ENCODE results near the gene ARMC3.

The ARMC3 gene

DNA sequence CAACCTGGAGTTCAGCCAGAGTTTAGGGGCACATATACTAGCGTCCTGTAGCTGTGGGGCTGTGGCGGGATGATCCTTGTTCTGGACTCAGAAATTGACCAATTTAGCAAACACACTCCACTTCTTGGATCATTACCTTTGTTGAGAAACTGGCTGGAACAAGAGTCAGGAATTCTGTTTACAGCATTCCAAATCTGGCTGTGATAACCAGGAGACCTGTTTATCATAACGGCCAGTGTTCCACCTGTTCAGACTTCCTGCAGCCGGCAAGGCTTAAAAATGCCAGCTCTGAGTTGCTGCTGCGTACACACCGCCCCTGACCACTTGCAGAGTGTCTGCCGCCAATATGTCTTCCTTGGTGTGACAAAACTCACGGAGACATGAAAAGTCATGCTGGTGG lies 64.8 kb downstream of the ARMC3 start:
- DNase-seq (ENCODE audit: low read depth, low spot score) = no peak

DNA sequence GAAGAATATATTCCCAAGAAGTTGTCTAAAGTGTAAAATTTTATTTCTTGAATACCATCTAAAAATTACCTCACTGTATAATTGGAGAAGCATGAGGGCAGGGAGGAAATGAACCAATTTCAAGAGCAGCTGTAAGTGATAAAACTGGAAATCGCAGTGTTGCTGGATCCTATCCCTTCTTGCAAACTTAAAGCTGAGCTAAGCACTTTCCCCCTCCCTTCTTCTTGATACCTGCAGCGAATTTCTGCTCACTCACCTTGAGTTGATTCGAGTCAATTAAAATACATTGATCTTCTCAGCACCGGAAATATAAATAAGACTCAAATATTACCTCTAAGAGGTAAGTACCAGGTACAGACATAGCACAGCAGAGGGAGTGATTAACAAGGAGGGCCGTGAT lies 65.5 kb downstream of the ARMC3 start:
- DNase-seq (ENCODE audit: low read depth, low spot score) = no peak

DNA sequence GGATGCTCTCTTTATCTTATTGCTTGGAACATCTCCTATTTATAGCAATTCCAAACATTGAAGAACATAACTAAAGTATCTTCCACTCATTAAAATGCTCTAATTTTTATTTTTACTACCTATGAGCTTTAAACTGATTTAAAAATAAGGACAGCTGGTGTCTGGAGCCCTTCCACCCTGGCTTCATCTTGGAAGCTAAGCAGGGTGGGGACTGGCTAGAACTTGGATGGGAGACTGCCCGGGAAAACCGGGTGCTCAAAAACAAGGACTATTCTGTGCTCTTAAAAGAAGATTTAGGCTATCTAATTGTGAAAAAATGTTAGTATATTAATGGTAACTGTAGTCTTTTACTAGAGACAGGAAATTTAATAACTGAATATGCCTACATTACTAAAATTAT lies 69.2 kb downstream of the ARMC3 start:
- peak; percentile 42 for DNase-seq (ENCODE audit: low read depth, low spot score)

DNA sequence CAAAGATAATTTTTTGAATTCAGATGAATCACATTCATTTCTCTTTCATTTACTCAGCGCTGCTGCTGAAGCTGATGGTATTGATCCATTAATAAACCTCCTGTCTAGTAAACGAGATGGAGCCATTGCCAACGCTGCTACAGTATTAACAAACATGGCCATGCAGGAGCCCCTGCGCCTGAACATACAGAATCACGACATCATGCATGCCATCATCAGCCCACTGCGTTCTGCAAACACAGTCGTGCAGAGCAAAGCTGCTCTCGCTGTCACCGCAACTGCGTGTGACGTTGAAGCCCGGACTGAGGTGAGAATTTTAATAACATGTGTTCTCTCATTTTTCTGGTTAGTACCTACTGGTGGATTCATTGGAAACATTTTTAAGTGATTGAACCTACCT lies 70.2 kb downstream of the ARMC3 start:
- DNase-seq (ENCODE audit: low read depth, low spot score) = no peak

DNA sequence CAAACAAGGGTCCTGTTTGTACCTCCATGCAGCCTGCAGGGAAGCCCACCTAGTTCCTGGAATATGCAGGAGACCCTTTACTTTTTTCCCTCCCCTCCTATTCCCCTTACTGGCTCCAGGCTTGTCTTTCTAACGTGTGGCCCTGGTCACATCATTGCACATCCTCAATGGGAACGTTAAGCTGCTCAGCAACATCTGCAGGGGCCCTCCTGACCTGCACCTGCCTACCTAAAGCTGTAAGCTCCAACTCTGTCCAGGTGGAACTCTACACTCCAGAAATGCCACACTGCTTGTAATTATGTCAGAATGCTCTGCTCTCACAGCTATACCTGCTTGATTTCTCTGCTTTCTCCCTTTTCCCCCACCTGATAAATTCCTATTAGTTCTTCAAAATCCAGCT lies 72.1 kb downstream of the ARMC3 start:
- DNase-seq (ENCODE audit: low read depth, low spot score) = no peak

DNA sequence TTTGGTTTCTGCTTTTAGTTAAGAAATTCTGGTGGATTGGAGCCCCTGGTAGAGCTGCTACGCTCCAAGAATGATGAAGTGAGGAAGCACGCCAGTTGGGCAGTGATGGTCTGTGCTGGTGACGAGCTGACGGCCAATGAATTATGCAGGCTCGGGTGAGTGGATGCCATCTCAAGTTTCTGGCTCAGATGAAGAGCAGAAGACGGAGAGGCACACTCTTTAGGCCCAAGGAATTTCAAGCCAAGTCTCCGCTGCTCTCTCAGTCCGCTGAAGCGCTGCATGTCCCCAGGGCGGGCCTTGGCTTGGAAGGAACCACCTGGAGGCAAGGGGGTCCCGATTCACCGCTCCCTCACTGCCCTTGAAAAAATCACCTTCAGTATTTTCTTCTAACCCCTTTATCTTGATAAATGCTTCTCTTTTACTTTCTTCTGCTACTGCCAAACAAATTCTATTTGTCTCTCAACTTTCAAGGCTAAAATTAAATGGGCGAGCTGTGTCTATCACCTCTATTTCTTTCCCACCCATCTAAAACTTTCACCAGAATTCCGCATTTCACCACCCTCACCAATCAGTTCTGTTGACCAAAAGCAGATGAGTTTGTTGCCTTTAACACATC lies 74.2 kb downstream of the ARMC3 start:
- DNase-seq (ENCODE audit: low read depth, low spot score) = no peak

DNA sequence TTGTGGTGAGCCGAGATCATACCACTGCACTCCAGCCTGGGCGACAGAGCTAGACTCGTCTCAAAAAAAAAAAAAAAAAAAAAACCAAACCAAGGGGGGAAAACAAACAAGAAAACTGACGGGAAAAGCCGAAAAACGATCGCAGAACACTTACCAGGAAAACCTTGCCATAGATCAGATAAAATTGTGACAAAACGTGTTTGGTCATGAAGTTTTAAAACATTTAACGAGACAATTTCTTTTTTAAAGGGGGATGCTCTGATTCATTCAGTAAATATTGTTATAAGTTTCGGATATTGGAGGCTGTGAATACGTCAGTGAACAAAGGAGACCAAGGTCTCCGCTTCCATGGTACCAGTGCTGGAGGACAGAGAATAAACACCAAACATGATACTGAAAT lies 77.3 kb downstream of the ARMC3 start:
- no peak for DNase-seq (ENCODE audit: low read depth, low spot score)

DNA sequence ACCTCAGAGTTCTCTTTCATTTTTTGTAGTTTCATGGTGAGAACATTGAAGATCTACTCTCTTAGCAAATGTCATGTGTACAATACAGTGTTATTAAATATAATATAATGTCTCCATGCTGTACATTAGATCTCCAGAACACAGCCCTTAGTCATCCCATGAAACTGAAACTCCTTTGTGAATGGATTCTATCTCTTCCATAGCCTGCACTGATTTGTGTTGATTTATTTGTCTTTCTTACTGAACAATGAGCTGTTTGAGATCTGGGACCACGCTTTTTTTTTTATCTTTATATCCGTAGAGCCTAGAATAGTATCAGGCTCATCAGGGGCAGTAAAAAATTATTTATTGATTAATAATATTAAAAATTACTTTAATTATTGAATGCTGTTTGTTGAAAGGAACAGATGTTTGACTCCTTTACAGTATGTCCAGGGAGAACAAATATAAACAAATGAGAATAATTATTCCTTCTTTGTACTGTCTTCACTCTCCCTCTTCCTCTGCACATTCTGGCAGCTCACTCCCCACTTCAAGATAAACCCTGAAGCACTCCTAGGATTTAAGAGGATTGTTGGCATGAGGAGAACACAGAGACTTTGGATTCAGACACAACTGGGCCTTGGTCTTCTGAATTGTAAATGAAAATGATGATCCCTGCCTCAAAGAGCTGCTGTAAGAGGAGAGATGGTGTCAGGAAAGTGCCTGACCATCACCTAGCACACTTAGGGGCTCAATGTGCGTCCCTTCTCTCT lies 85.9 kb downstream of the ARMC3 start:
- DNase-seq (ENCODE audit: low read depth, low spot score) = no peak

DNA sequence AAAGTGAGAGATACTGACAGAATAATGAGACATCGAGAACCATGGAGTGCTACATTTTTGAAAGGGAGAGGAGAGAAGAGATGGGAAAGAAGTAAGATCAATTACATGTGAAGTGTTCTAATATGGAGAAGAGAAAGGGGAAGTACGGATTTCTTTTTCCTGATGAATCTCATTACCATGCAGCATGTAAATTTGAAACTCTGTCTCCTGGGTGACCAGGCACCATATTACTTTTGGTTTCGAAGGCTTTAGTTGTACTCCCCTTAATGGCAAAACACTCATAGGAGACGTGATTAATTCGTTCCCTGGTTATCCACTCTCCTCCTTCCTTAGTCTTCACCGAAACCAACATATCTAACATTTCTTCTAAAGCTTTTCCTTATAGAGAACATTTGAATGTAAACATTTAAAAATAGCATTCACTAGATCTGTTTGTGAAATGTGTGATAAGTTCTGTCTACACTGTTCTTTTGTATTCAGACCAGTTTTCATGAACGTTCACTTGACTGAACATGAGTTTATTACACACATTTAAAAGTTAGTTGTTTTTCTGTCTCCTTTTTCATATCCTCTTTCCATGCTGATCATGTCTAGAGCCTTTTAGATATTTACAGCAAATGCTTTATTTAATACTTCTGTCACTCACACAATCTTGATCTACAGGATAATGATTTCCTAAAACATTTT lies 87.3 kb downstream of the ARMC3 start:
- no peak for DNase-seq (ENCODE audit: low read depth, low spot score)

DNA sequence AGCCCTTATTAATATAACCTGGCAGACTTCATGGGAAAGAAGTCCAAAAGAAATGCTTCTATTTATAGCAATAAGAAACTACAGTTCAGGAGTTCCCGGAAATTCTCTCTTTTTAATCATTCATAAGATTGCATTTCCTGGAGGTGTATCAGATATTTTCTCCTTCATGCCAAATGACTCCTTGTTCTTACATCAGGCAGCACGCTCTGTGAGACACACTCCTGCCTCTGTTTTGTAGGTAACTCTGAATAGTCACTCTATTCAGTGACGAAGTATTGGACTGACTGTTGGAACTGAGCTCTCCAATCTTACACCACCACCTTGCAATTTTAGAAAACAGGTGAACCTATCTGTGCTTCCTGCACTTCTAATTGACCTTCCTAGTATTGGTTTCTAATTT lies 88.8 kb downstream of the ARMC3 start:
- DNase-seq (ENCODE audit: low read depth, low spot score) = no peak

DNA sequence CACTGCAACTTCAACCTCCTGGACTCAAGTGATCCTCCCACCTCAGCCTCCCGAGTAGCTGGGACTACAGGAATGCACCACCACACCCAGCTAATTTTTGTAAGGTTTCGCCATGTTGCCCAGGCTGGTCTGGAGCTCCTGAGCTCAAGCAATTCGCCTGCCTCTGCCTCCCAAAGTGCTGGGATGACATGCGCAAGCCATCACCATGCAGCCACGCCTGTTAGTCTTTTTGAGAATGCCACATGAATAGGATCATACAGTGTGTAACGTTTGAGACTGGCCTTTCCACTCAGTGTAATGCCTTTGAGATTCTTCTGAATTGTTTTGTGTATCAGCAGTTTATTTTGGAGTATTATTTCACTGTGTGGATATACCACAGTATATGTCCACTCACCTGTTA lies 91.8 kb downstream of the ARMC3 start:
- DNase-seq (ENCODE audit: low read depth, low spot score) = no peak

DNA sequence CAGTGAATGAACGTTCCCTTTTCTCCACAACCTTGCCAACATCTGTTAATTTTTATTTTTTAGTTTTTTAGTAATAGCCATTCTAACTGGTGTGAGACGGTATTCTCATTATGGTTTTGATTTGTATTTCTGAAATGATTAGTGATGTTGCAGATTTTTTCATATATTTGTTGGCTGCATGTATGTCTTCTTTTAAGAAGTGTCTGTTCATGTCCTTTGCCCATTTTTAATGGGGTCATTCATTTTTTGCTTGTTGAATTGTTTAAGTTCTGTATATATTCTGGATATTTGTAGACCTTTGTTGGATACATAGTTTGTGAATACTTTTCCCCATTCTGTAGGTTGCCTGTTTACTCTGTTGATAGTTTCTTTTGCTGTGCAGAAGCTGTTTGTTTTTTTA lies 93.6 kb downstream of the ARMC3 start:
- no peak for DNase-seq (ENCODE audit: low read depth, low spot score)

DNA sequence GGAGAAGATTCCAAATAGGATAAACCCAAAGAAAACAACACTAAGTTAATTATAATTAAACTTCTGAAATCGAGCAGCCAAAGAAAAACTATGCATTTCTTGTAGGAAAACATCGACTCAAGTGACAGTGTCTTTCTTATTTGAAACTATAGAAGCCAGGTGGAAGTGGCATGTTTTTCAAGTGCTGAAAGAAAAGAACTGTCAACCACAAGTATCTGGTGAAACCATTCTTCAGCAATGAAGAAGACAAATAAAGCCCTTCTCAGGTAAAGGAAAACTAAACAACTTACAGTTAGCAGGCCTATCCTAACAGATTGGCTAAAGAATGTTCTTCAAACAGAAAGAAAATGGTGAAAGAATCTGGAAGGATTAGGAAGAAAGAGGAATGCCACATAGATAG lies 96.1 kb downstream of the ARMC3 start:
- DNase-seq (ENCODE audit: low read depth, low spot score) = no peak

DNA sequence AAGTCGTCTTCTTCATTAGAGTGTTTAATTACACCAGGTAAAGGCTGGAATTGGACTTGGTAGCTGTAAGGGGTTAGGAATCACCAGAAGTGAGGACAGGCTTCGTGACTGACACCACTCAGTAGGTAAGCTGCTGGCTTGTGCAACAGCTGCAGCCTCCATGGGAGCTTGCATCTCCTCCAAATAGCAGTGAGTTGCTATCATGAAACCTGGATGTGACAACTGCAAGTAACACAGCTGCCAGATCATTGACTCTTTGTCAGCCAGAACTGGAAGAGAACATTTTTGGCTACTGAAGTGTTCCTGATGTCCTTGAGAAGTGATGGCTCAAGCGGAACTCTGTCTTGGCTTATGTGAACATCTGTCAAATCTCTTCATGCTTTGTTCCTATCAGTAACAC lies 103.5 kb downstream of the ARMC3 start:
- DNase-seq (ENCODE audit: low read depth, low spot score) = no peak

DNA sequence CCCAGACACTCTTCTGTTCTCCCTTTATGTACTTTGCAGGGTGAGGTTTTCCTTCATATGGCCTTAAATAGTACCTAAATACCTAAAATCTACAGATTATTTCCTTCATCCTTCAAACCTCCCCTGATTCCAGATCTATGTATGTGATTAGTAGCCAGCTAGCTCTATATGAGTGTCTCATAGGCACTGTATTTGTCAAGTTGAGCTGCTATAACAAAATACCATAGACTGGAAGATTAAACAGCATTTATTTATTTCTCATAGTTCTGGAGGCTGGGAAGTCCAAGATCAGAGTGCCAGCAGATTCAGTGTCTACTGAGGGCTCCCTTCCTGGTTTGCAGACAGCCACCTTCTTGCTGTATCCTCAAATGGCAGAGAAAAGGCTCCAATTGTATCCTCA lies 106.9 kb downstream of the ARMC3 start:
- DNase-seq (ENCODE audit: low read depth, low spot score) = no peak

DNA sequence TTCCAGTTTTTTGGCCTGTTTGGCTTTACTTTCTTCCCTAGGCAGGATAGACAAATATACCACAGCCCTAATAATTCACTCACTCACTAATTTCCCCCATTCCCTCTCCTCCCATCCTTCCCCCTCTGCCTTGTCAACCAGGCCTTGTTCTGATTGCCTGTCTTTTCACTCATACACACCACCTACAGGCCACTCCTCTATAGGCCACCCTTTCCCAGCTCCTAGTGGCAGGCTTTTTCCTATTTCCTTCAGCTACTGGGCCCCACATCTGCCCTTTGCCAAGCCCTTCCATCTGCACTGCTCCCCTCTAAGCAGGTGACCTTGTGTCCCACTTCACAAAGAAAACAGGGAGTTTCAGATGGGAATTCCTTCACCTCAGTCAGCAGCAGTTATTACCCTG lies 107.7 kb downstream of the ARMC3 start:
- DNase-seq (ENCODE audit: low read depth, low spot score) = no peak

DNA sequence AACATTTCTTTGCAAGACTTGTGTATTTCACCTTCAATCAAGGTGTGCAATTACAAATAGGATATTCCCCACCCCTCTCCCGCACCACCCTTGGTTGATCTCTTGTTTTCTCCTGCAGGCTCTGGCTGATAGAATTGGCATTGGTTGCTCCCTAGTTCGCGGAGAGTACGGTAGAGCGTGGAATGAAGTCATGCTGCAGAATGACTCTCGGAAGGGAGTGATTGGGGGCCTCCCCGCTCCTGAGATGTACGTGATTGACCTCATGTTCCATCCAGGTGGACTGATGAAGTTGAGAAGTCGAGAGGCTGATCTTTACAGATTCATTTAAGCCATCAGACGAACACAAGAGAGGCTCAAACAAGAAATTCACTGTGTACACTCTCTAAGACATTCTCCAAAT lies 109.3 kb downstream of the ARMC3 start:
- no peak for DNase-seq (ENCODE audit: low read depth, low spot score)

DNA sequence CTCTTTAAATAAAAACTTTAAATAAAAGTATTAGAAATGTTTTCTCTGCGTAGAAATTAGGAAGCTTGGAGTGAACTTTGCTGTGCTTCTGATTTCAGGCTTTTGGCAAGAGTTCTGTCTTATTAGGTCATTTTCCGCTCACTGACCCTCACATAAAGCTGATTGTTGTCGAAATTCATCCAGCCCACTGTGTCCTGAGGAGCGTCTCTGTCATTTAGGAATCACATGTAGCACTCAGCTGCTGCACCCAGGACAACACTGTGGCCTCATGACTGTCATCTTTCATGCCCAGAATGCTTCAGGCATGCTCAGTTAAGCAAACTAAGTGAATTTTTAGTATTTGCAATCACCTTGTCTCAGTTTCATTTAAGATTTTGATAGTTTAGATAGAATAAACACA lies 109.7 kb downstream of the ARMC3 start:
- DNase-seq (ENCODE audit: low read depth, low spot score) = no peak

DNA sequence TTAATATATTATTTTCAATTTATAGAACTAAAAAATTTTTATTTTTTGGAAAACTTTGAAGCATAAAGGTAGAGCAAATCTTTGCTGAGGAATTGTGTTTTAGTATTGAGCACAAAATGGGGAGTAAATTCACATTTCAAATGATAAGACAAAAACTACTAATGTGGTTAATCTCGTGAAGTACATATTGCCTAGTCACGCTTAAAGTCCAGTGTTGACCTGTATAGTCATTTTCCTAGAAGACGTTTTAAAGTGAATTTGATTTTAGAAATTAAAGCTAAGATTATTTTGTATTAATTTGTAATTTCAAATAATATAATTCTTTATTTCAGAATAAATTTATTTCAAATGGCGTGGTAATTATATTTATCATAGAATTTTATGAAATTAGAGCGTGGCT lies 110.3 kb downstream of the ARMC3 start:
- no peak for DNase-seq (ENCODE audit: low read depth, low spot score)

DNA sequence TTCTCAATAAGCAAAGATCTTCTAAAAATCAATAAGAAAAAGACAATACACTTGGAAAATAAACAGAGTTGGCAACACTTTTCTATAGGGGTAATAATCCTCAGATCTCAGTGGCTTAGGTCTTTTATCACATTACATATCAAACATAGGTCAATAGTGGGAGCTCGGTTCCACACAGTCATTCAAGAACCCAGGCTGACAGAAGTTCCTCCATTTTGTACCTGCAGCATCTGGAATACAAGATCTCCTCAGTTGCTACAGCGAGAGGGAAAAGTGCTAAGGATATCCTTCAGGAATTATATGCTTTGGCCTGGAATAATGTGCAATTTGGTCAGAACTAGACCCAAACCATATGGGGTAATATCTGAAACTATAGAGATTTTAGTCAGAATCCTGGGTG lies 112.1 kb downstream of the ARMC3 start:
- DNase-seq (ENCODE audit: low read depth, low spot score) = no peak

DNA sequence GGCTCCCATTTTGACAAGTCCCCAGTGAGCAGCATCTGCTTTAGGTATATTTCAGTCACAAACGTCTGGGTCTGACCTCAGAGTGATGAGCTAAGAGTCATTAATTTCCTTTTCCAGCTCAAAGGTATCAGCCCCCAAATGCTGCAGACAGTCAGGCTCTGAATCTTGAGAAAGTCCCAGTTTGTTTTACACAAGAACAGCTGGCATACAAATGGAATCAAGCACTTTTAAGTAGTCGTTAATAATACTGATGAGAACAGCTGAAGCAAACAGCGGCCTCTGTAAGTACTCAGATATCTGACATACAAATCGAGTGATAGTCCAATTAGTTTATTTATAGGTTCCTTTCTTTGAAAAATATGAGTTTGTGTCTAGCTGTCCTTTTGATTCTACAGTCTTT lies 118.2 kb downstream of the ARMC3 start:
- DNase-seq (ENCODE audit: low read depth, low spot score) = no peak

DNA sequence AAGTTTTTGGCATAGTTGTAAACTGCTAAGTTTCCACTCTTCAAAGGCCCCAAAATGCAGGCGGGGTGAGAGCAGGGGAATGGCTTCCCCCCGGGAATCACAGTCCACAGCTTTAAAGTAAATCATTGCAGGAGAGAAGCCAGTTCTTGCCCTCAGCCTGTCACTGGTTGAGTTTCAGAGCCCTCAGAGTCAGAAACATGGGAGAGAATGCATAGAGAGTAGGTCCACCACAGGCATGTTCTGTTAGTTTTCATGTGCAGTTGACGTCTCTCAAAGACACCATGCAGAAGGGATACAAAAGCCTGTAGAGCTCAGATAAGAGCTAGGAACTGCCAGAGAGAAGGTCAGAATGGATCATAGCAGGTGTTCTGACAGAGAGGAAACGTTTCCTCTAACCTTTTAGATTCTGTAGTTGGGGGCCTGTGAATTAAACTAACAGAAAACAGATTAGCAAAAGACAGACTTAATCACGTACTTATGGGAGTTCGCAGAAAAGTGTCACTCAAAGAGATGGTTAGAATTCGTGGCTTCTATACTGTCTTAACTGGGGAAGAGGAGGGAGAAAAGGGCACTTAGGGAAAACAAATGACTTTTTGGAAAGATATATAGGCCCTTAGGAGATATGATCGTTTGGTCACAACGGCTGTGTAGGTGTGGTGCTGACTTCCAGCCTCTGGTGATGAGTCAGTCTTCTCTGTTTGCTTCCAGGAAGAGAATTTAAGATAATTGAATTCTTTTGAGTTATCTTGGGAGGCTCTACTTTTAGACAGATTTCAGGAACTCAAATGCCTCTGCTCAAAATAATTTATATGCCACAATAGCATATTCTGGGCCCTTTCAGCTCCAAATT lies 119.6 kb downstream of the ARMC3 start:
- no peak for DNase-seq (ENCODE audit: low read depth, low spot score)

Data from astrocyte of the hippocampus (primary cell).